Brain pericyte (primary cell): ENCODE results near the gene C13orf46.
"Not testable (repeated sequence)": the region's sequence is repeated elsewhere in the genome, so short reads cannot be mapped to it uniquely, and the experiment has no call there.

Experiments
- DNase-seq: peaks from one replicate; pipeline ENCODE4 v3.0.0-alpha.2; 2012; ENCODE audit warnings: low read depth, low spot score

The C13orf46 gene

GRCh38 chr13:113992276-113993005, 18.6 kb upstream of the C13orf46 start:
- no peak for DNase-seq

GRCh38 chr13:113991676-113992179, 17.9 kb upstream of the C13orf46 start:
- no peak for DNase-seq

- DNase-seq, result no peak
Observed at GRCh38 chr13:113991191-113991669, 17.4 kb upstream of the C13orf46 start.

- no peak for DNase-seq
Observed at GRCh38 chr13:113990321-113990837, 16.5 kb upstream of the C13orf46 start.

GRCh38 chr13:113989585-113990300, 15.9 kb upstream of the C13orf46 start:
- no peak for DNase-seq

GRCh38 chr13:113988859-113989258, 15.0 kb upstream of the C13orf46 start:
- DNase-seq, result not testable (repeated sequence)

GRCh38 chr13:113982296-113982661, 8.4 kb upstream of the C13orf46 start:
- DNase-seq, result no peak

GRCh38 chr13:113981611-113982295, 7.9 kb upstream of the C13orf46 start:
- DNase-seq, result no peak

- DNase-seq, result peak; percentile 70
Observed at GRCh38 chr13:113981194-113981605, 7.3 kb upstream of the C13orf46 start.

- no peak for DNase-seq
Observed at GRCh38 chr13:113980489-113981064, 6.7 kb upstream of the C13orf46 start.

- no peak for DNase-seq
Observed at GRCh38 chr13:113979791-113980471, 6.1 kb upstream of the C13orf46 start.

- DNase-seq, result no peak
Observed at GRCh38 chr13:113978741-113979481, 5.0 kb upstream of the C13orf46 start.

- no peak for DNase-seq
Observed at GRCh38 chr13:113977976-113978375, 4.1 kb upstream of the C13orf46 start.

- no peak for DNase-seq
Observed at GRCh38 chr13:113976711-113977684, 3.1 kb upstream of the C13orf46 start.

- no peak for DNase-seq
Observed at GRCh38 chr13:113975416-113975815, 1.5 kb upstream of the C13orf46 start.

GRCh38 chr13:113974304-113975281, 717 bp upstream of the C13orf46 start:
- DNase-seq, result no peak

- DNase-seq, result no peak
Observed at GRCh38 chr13:113972451-113973217, 1.2 kb downstream of the C13orf46 start.
